AG09309 (cell line): Measurements from ENCODE around the gene CD151.

Source experiments
- DNase-seq: peaks from one replicate; pipeline ENCODE4 v3.0.0-alpha.2; 2010; ENCODE audit warnings: low read depth
- H3K4me3 ChIP-seq: 2 replicates; pipeline ENCODE4 v1.5.1; 2011; ENCODE audit warnings: mild to moderate bottlenecking, low read depth, low read length, moderate library complexity; ENCODE audit not compliant: control insufficient read depth
- CTCF ChIP-seq: IDR thresholded peaks from 2 replicates; pipeline ENCODE4 v1.5.1; 2011; ENCODE audit warnings: mild to moderate bottlenecking, low read depth, low read length, inconsistent platforms; ENCODE audit not compliant: insufficient read depth, control insufficient read depth; ENCODE audit errors: missing control alignments

Gene CD151

GRCh38 chr11:882596-882995 lies 49.8 kb downstream of the CD151 start:
- H3K4me3 ChIP-seq: no peak overlapping the region
- no peak for DNase-seq
- TF ChIP-seq CTCF: no peak

GRCh38 chr11:883527-883926 lies 50.8 kb downstream of the CD151 start:
- no peak overlapping the region for H3K4me3 ChIP-seq
- TF ChIP-seq CTCF: no peak

GRCh38 chr11:884578-885070 lies 51.9 kb downstream of the CD151 start:
- TF ChIP-seq CTCF: no peak
- no peak overlapping the region for H3K4me3 ChIP-seq
- DNase-seq: no peak

More at GRCh38 chr11:883527-883926, 50.8 kb downstream of the CD151 start:
- DNase-seq: no peak

- TF ChIP-seq CTCF: no peak
- DNase-seq: no peak
- no peak overlapping the region for H3K4me3 ChIP-seq
Observed at GRCh38 chr11:886568-886967, 53.8 kb downstream of the CD151 start.

- no peak for DNase-seq
- H3K4me3 ChIP-seq: no peak overlapping the region
- no peak for TF ChIP-seq CTCF
Observed at GRCh38 chr11:887589-887988, 54.8 kb downstream of the CD151 start.
